HG03108 (cell line): ENCODE results near the gene SLC5A5.

Experiments
- ATAC-seq: cut with Tn5 transposase; IDR thresholded peaks from one replicate; pipeline ENCODE4 v1.9.1; 2021; ENCODE audit warnings: moderate library complexity; ENCODE audit not compliant: unreplicated experiment

The SLC5A5 gene

GRCh38 chr19:17871878-17872250 lies at the start of gene SLC5A5:
Gene SLC5A5 (plus strand): TSS chr19:17871945. CDS start chr19:17872320, 375 bp downstream.
- no peak for ATAC-seq

- ATAC-seq: no peak
Observed at GRCh38 chr19:17824339-17824738, 47.4 kb upstream of the SLC5A5 start.

- ATAC-seq: no peak
Observed at GRCh38 chr19:17826508-17827056, 45.2 kb upstream of the SLC5A5 start.

- ATAC-seq: no peak
Observed at GRCh38 chr19:17829855-17830566, 41.7 kb upstream of the SLC5A5 start.

- no peak for ATAC-seq
Observed at GRCh38 chr19:17830567-17831418, 41.0 kb upstream of the SLC5A5 start.

GRCh38 chr19:17831419-17831888 lies 40.3 kb upstream of the SLC5A5 start:
- no peak for ATAC-seq

- ATAC-seq: no peak
Observed at GRCh38 chr19:17832443-17833208, 39.1 kb upstream of the SLC5A5 start.

GRCh38 chr19:17834350-17835181 lies 37.2 kb upstream of the SLC5A5 start:
- no peak for ATAC-seq

- no peak for ATAC-seq
Observed at GRCh38 chr19:17835182-17836006, 36.4 kb upstream of the SLC5A5 start.

- no peak for ATAC-seq
Observed at GRCh38 chr19:17836530-17836929, 35.2 kb upstream of the SLC5A5 start.

GRCh38 chr19:17837972-17838371 lies 33.8 kb upstream of the SLC5A5 start:
- ATAC-seq: no peak

GRCh38 chr19:17840019-17840418 lies 31.7 kb upstream of the SLC5A5 start:
- no peak for ATAC-seq

GRCh38 chr19:17841371-17841809 lies 30.4 kb upstream of the SLC5A5 start:
- no peak for ATAC-seq

- no peak for ATAC-seq
Observed at GRCh38 chr19:17841810-17842662, 29.7 kb upstream of the SLC5A5 start.

GRCh38 chr19:17842663-17843291 lies 29.0 kb upstream of the SLC5A5 start:
- no peak for ATAC-seq

GRCh38 chr19:17843292-17843827 lies 28.4 kb upstream of the SLC5A5 start:
- ATAC-seq: no peak

- ATAC-seq: no peak
Observed at GRCh38 chr19:17843908-17844490, 27.7 kb upstream of the SLC5A5 start.
